Measurements from ENCODE around the gene C13orf46. TPM values are rescaled to one million over a fixed set of nuclear protein-coding genes. Genes with fewer than 3 reads are reported as not detected.

The C13orf46 gene
- total RNA-seq, 1 donor from 2014 or later, result under 0.01 TPM

GRCh38 chr13:113965383-113965874 is 8.4 kb downstream of the C13orf46 start:
- H3K27ac ChIP-seq (ENCODE audit: low read depth, low read length), result no peak overlapping the region
- H3K4me3 ChIP-seq (ENCODE audit: low read length in 3 of 3), result no peak overlapping the region
- peaks cover 0 to 7% (median 0%) of the 10 kb centered on the region in 3 donors for H3K36me3 ChIP-seq (ENCODE audit: control insufficient read depth in 3 of 3, insufficient read depth in 3 of 3, low read length in 3 of 3)
- peaks cover 0 to 3% (median under 1%) of the 10 kb centered on the region in 3 donors for H3K4me1 ChIP-seq (ENCODE audit: control insufficient read depth in 3 of 3, insufficient read depth in 3 of 3, low read length in 3 of 3)
- no peaks in the 10 kb centered on the region for H3K27me3 ChIP-seq (ENCODE audit: control insufficient read depth in 3 of 3, insufficient read depth in 3 of 3, low read length in 3 of 3)
- no peaks in the 10 kb centered on the region for H3K9me3 ChIP-seq (ENCODE audit: control insufficient read depth in 3 of 3, low read length in 3 of 3)
- H3K9ac ChIP-seq (ENCODE audit: low read depth in 1 of 3, low read length in 3 of 3), result no peak overlapping the region

- Histone ChIP-seq H3K4me3 (ENCODE audit: low read length in 3 of 3) (no peak overlapping the region), H3K4me1 (ENCODE audit: control insufficient read depth in 3 of 3, insufficient read depth in 3 of 3, low read length in 3 of 3) (no peaks in the 10 kb centered on the region), H3K36me3 (ENCODE audit: control insufficient read depth in 3 of 3, insufficient read depth in 3 of 3, low read length in 3 of 3) (peaks cover 0 to 7% (median 0%) of the 10 kb centered on the region in 3 donors), H3K9ac (ENCODE audit: low read depth in 1 of 3, low read length in 3 of 3) (no peak overlapping the region), H3K27ac (ENCODE audit: low read depth, low read length) (no peak overlapping the region), H3K9me3 (ENCODE audit: control insufficient read depth in 3 of 3, low read length in 3 of 3) (no peaks in the 10 kb centered on the region), H3K27me3 (ENCODE audit: control insufficient read depth in 3 of 3, insufficient read depth in 3 of 3, low read length in 3 of 3) (no peaks in the 10 kb centered on the region)
Observed at GRCh38 chr13:113964251-113964995, 9.5 kb downstream of the C13orf46 start.

GRCh38 chr13:113963376-113963775 is 10.5 kb downstream of the C13orf46 start:
- Histone ChIP-seq H3K9ac (ENCODE audit: low read depth in 1 of 3, low read length in 3 of 3) (no peak overlapping the region), H3K27me3 (ENCODE audit: control insufficient read depth in 3 of 3, insufficient read depth in 3 of 3, low read length in 3 of 3) (no peaks in the 10 kb centered on the region), H3K4me1 (ENCODE audit: control insufficient read depth in 3 of 3, insufficient read depth in 3 of 3, low read length in 3 of 3) (no peaks in the 10 kb centered on the region), H3K9me3 (ENCODE audit: control insufficient read depth in 3 of 3, low read length in 3 of 3) (no peaks in the 10 kb centered on the region), H3K27ac (ENCODE audit: low read depth, low read length) (no peak overlapping the region), H3K4me3 (ENCODE audit: low read length in 3 of 3) (no peak overlapping the region), H3K36me3 (ENCODE audit: control insufficient read depth in 3 of 3, insufficient read depth in 3 of 3, low read length in 3 of 3) (peaks cover 0 to 7% (median 0%) of the 10 kb centered on the region in 3 donors)

- H3K9ac ChIP-seq (ENCODE audit: low read depth in 1 of 3, low read length in 3 of 3), result no peak overlapping the region
- no peaks in the 10 kb centered on the region for H3K9me3 ChIP-seq (ENCODE audit: control insufficient read depth in 3 of 3, low read length in 3 of 3)
- H3K36me3 ChIP-seq (ENCODE audit: control insufficient read depth in 3 of 3, insufficient read depth in 3 of 3, low read length in 3 of 3), result peaks cover 0 to 7% (median 0%) of the 10 kb centered on the region in 3 donors
- H3K4me1 ChIP-seq (ENCODE audit: control insufficient read depth in 3 of 3, insufficient read depth in 3 of 3, low read length in 3 of 3), result no peaks in the 10 kb centered on the region
- no peak overlapping the region for H3K4me3 ChIP-seq (ENCODE audit: low read length in 3 of 3)
- no peak overlapping the region for H3K27ac ChIP-seq (ENCODE audit: low read depth, low read length)
- H3K27me3 ChIP-seq (ENCODE audit: control insufficient read depth in 3 of 3, insufficient read depth in 3 of 3, low read length in 3 of 3), result no peaks in the 10 kb centered on the region
Observed at GRCh38 chr13:113962975-113963374, 10.9 kb downstream of the C13orf46 start.

GRCh38 chr13:113962386-113962785 is 11.5 kb downstream of the C13orf46 start:
- no peaks in the 10 kb centered on the region for H3K4me1 ChIP-seq (ENCODE audit: control insufficient read depth in 3 of 3, insufficient read depth in 3 of 3, low read length in 3 of 3)
- no peaks in the 10 kb centered on the region for H3K9me3 ChIP-seq (ENCODE audit: control insufficient read depth in 3 of 3, low read length in 3 of 3)
- H3K9ac ChIP-seq (ENCODE audit: low read depth in 1 of 3, low read length in 3 of 3), result no peak overlapping the region
- no peaks in the 10 kb centered on the region for H3K27me3 ChIP-seq (ENCODE audit: control insufficient read depth in 3 of 3, insufficient read depth in 3 of 3, low read length in 3 of 3)
- peaks cover 0 to 7% (median 0%) of the 10 kb centered on the region in 3 donors for H3K36me3 ChIP-seq (ENCODE audit: control insufficient read depth in 3 of 3, insufficient read depth in 3 of 3, low read length in 3 of 3)
- H3K4me3 ChIP-seq (ENCODE audit: low read length in 3 of 3), result no peak overlapping the region
- no peak overlapping the region for H3K27ac ChIP-seq (ENCODE audit: low read depth, low read length)

GRCh38 chr13:113960276-113960948 is 13.5 kb downstream of the C13orf46 start:
- peaks cover 0 to 3% (median 3%) of the 10 kb centered on the region in 3 donors for H3K36me3 ChIP-seq (ENCODE audit: control insufficient read depth in 3 of 3, insufficient read depth in 3 of 3, low read length in 3 of 3)
- H3K27ac ChIP-seq (ENCODE audit: low read depth, low read length), result no peak overlapping the region
- H3K27me3 ChIP-seq (ENCODE audit: control insufficient read depth in 3 of 3, insufficient read depth in 3 of 3, low read length in 3 of 3), result no peaks in the 10 kb centered on the region
- no peaks in the 10 kb centered on the region for H3K4me1 ChIP-seq (ENCODE audit: control insufficient read depth in 3 of 3, insufficient read depth in 3 of 3, low read length in 3 of 3)
- no peak overlapping the region for H3K4me3 ChIP-seq (ENCODE audit: low read length in 3 of 3)
- no peak overlapping the region for H3K9ac ChIP-seq (ENCODE audit: low read depth in 1 of 3, low read length in 3 of 3)
- H3K9me3 ChIP-seq (ENCODE audit: control insufficient read depth in 3 of 3, low read length in 3 of 3), result no peaks in the 10 kb centered on the region

GRCh38 chr13:113959198-113959597 is 14.7 kb downstream of the C13orf46 start:
- Histone ChIP-seq H3K9me3 (ENCODE audit: control insufficient read depth in 3 of 3, low read length in 3 of 3) (no peaks in the 10 kb centered on the region), H3K4me3 (ENCODE audit: low read length in 3 of 3) (no peak overlapping the region), H3K9ac (ENCODE audit: low read depth in 1 of 3, low read length in 3 of 3) (no peak overlapping the region), H3K27me3 (ENCODE audit: control insufficient read depth in 3 of 3, insufficient read depth in 3 of 3, low read length in 3 of 3) (no peaks in the 10 kb centered on the region), H3K27ac (ENCODE audit: low read depth, low read length) (no peak overlapping the region), H3K4me1 (ENCODE audit: control insufficient read depth in 3 of 3, insufficient read depth in 3 of 3, low read length in 3 of 3) (no peaks in the 10 kb centered on the region), H3K36me3 (ENCODE audit: control insufficient read depth in 3 of 3, insufficient read depth in 3 of 3, low read length in 3 of 3) (peaks cover 4 to 15% (median 8%) of the 10 kb centered on the region in 3 donors)

GRCh38 chr13:113958373-113958772 is 15.5 kb downstream of the C13orf46 start:
- Histone ChIP-seq H3K4me1 (ENCODE audit: control insufficient read depth in 3 of 3, insufficient read depth in 3 of 3, low read length in 3 of 3) (no peaks in the 10 kb centered on the region), H3K27ac (ENCODE audit: low read depth, low read length) (no peak overlapping the region), H3K9ac (ENCODE audit: low read depth in 1 of 3, low read length in 3 of 3) (no peak overlapping the region), H3K9me3 (ENCODE audit: control insufficient read depth in 3 of 3, low read length in 3 of 3) (no peaks in the 10 kb centered on the region), H3K36me3 (ENCODE audit: control insufficient read depth in 3 of 3, insufficient read depth in 3 of 3, low read length in 3 of 3) (peaks cover 4 to 19% (median 8%) of the 10 kb centered on the region in 3 donors), H3K27me3 (ENCODE audit: control insufficient read depth in 3 of 3, insufficient read depth in 3 of 3, low read length in 3 of 3) (no peaks in the 10 kb centered on the region), H3K4me3 (ENCODE audit: low read length in 3 of 3) (no peak overlapping the region)

GRCh38 chr13:113956571-113956970 is 17.3 kb downstream of the C13orf46 start:
- no peak overlapping the region for H3K27ac ChIP-seq (ENCODE audit: low read depth, low read length)
- no peaks in the 10 kb centered on the region for H3K9me3 ChIP-seq (ENCODE audit: control insufficient read depth in 3 of 3, low read length in 3 of 3)
- H3K27me3 ChIP-seq (ENCODE audit: control insufficient read depth in 3 of 3, insufficient read depth in 3 of 3, low read length in 3 of 3), result no peaks in the 10 kb centered on the region
- H3K9ac ChIP-seq (ENCODE audit: low read depth in 1 of 3, low read length in 3 of 3), result no peak overlapping the region
- peaks cover 4 to 19% (median 8%) of the 10 kb centered on the region in 3 donors for H3K36me3 ChIP-seq (ENCODE audit: control insufficient read depth in 3 of 3, insufficient read depth in 3 of 3, low read length in 3 of 3)
- no peak overlapping the region for H3K4me3 ChIP-seq (ENCODE audit: low read length in 3 of 3)
- H3K4me1 ChIP-seq (ENCODE audit: control insufficient read depth in 3 of 3, insufficient read depth in 3 of 3, low read length in 3 of 3), result peaks cover 0 to under 1% (median 0%) of the 10 kb centered on the region in 3 donors

GRCh38 chr13:113955691-113956090 is 18.2 kb downstream of the C13orf46 start:
- Histone ChIP-seq H3K9ac (ENCODE audit: low read depth in 1 of 3, low read length in 3 of 3) (no peak overlapping the region), H3K4me3 (ENCODE audit: low read length in 3 of 3) (no peak overlapping the region), H3K36me3 (ENCODE audit: control insufficient read depth in 3 of 3, insufficient read depth in 3 of 3, low read length in 3 of 3) (peaks cover 4 to 19% (median 8%) of the 10 kb centered on the region in 3 donors), H3K27me3 (ENCODE audit: control insufficient read depth in 3 of 3, insufficient read depth in 3 of 3, low read length in 3 of 3) (no peaks in the 10 kb centered on the region), H3K27ac (ENCODE audit: low read depth, low read length) (no peak overlapping the region), H3K4me1 (ENCODE audit: control insufficient read depth in 3 of 3, insufficient read depth in 3 of 3, low read length in 3 of 3) (peaks cover 3 to 9% (median 4%) of the 10 kb centered on the region in 3 donors), H3K9me3 (ENCODE audit: control insufficient read depth in 3 of 3, low read length in 3 of 3) (no peaks in the 10 kb centered on the region)
